HepG2 (cell line): Measurements from ENCODE around the gene ARHGAP10. TPM values are rescaled to one million over a fixed set of nuclear protein-coding genes. Genes with fewer than 3 reads are reported as not detected.

Source experiments
- ATAC-seq: fragments of 200-7000 bp; cut with Tn5 transposase; 3 replicates; pipeline ENCODE4 v1.9.1; 2020; ENCODE audit warnings: mild to moderate bottlenecking, moderate library complexity
- BruUV-seq: library from RNA; stranded (reverse); fragments of 400-500 nt; replicated peaks from 2 replicates; lab custom pipeline; 2021; lab: Mats Ljungman, UMichigan
- CTCF ChIA-PET: fragments of 300-600 bp; formaldehyde crosslinking; extraction: SDS; loops from one replicate; lab custom pipeline; 2021; ENCODE audit warnings: low total read pairs, inconsistent platforms, low intra/inter-chr PET ratio; lab: Yijun Ruan, JAX
- POLR2A ChIA-PET: fragments of 350-600 bp; sonication (Branson Sonifier 250); formaldehyde crosslinking; loops from one replicate; lab custom pipeline; 2020; ENCODE audit warnings: antibody characterized with exemption, inconsistent platforms; lab: Yijun Ruan, JAX
- DNase-seq: peaks from one replicate; pipeline ENCODE4 v3.0.0-alpha.2; 2015; ENCODE audit warnings: low spot score
- FAIRE-seq: peaks from 3 replicates; lab custom pipeline; 2011; peaks lifted over from hg19 to GRCh38; lab: Jason Lieb, UNC
- H2AFZ ChIP-seq: one replicate; pipeline ENCODE4 v1.6.1; 2011; ENCODE audit warnings: low read length, inconsistent platforms
- H3K27ac ChIP-seq: fragments of 300-600 bp; 3 replicates; pipeline ENCODE4 v1.8.0; 2011; ENCODE audit warnings: mixed run types, mild to moderate bottlenecking, mixed read lengths, low read length, inconsistent platforms; ENCODE audit not compliant: insufficient read depth; ENCODE audit errors: extremely low read length
- H3K27me3 ChIP-seq, 2 experiments: fragments of 200-600 bp in 1 of 2; 2 replicates in 1 of 2; 3 replicates in 1 of 2; pipeline versions ENCODE4 v1.6.0 to v1.8.0; 2011; ENCODE audit warnings: low read length in 2 of 2, mild to moderate bottlenecking in 2 of 2, moderate library complexity in 2 of 2, inconsistent platforms in 1 of 2; ENCODE audit not compliant: insufficient read depth in 2 of 2, control insufficient read depth in 1 of 2
- H3K36me3 ChIP-seq, 2 experiments: fragments of 200-600 bp in 1 of 2; replicated peaks in 1 of 2; 2 replicates in 1 of 2; 3 replicates in 1 of 2; pipeline versions ENCODE4 v1.5.1 to v1.8.0; 2011; ENCODE audit warnings: low read length in 2 of 2, inconsistent platforms in 1 of 2; ENCODE audit not compliant: insufficient read depth in 2 of 2, control insufficient read depth in 1 of 2
- H3K4me1 ChIP-seq: 2 replicates; pipeline ENCODE4 v1.5.1; 2012; ENCODE audit warnings: low read length, inconsistent platforms; ENCODE audit not compliant: insufficient read depth
- H3K4me2 ChIP-seq: 2 replicates; pipeline ENCODE4 v1.6.0; 2011; ENCODE audit warnings: low read depth, low read length, inconsistent platforms
- H3K4me3 ChIP-seq, 3 experiments: fragments of 200-600 bp in 1 of 3; sonication (generic), shearing (Covaris generic) in 1 of 3; replicated peaks in 1 of 3; 2 replicates each; pipeline ENCODE4 v1.5.1; 2011 to 2016; ENCODE audit warnings: low read length in 3 of 3, inconsistent platforms in 2 of 3, low read depth in 2 of 3, mild to moderate bottlenecking in 2 of 3, control low read depth in 1 of 3, mixed read lengths in 1 of 3; ENCODE audit not compliant: insufficient read depth in 1 of 3
- H3K79me2 ChIP-seq: one replicate; pipeline ENCODE4 v1.6.1; 2011; ENCODE audit warnings: low read length, inconsistent platforms; ENCODE audit not compliant: insufficient read depth
- H3K9ac ChIP-seq: 2 replicates; pipeline ENCODE4 v1.6.0; 2011; ENCODE audit warnings: mild to moderate bottlenecking, low read depth, low read length, inconsistent platforms; ENCODE audit not compliant: insufficient read depth
- H3K9me3 ChIP-seq: 2 replicates; pipeline ENCODE4 v1.5.1; 2012; ENCODE audit warnings: mild to moderate bottlenecking, low read length
- H4K20me1 ChIP-seq: 2 replicates; pipeline ENCODE4 v1.6.0; 2011; ENCODE audit warnings: inconsistent platforms, mild to moderate bottlenecking, low read length, moderate library complexity; ENCODE audit not compliant: insufficient read depth
- CBX1 ChIP-seq: IDR thresholded peaks from one replicate; pipeline ENCODE4 v1.6.1; 2016; ENCODE audit warnings: antibody characterized with exemption, low read depth
- DMAP1 ChIP-seq: IDR thresholded peaks from 2 replicates; pipeline ENCODE4 v1.6.1; 2016
- FIP1L1 ChIP-seq: fragments of 200-400 bp; formaldehyde crosslinking; IDR thresholded peaks from 2 replicates; pipeline ENCODE4 v1.6.1; 2018; ENCODE audit warnings: low read depth, mild to moderate bottlenecking, low read length, moderate library complexity, borderline replicate concordance; ENCODE audit not compliant: insufficient read depth
- IRF2 ChIP-seq: IDR thresholded peaks from 2 replicates; pipeline ENCODE4 v1.6.1; 2018; ENCODE audit warnings: missing genetic modification reagents, missing compliant biosample characterization
- MYNN ChIP-seq: sonication (generic); formaldehyde crosslinking; IDR thresholded peaks from 2 replicates; pipeline ENCODE4 v1.4.0; 2020; ENCODE audit warnings: mild to moderate bottlenecking, low read depth, missing genetic modification reagents
- NR2C2 ChIP-seq: sonication (generic); formaldehyde crosslinking; IDR thresholded peaks from 2 replicates; pipeline ENCODE4 v1.4.0; 2020; ENCODE audit warnings: missing genetic modification reagents, mild to moderate bottlenecking, moderate library complexity, borderline replicate concordance
- NR2F1 ChIP-seq, 2 experiments: fragments of 450-650 bp in 1 of 2; formaldehyde crosslinking in 1 of 2; IDR thresholded peaks; 2 replicates each; pipeline versions ENCODE4 v1.5.0 to v1.6.1; 2016 to 2020; ENCODE audit warnings: mild to moderate bottlenecking in 1 of 2, missing compliant biosample characterization in 1 of 2, missing genetic modification reagents in 1 of 2, moderate library complexity in 1 of 2
- PLRG1 ChIP-seq: fragments of 450-650 bp; conservative IDR thresholded peaks from 2 replicates; pipeline ENCODE4 v1.6.1; 2016
- ZFP37 ChIP-seq: sonication (generic); formaldehyde crosslinking; IDR thresholded peaks from 2 replicates; pipeline ENCODE4 v1.4.0; 2020; ENCODE audit warnings: missing genetic modification reagents, borderline replicate concordance
- WGBS: methylation state at CpG from one replicate; pipeline ENCODE4 v1.1.6; 2017; ENCODE audit warnings: low lambda C conversion rate; 5-methylcytosine and 5-hydroxymethylcytosine counted together
- in situ Hi-C: cut with HindIII; loops from 2 replicates; pipeline ENCODE4 v1.10.0; 2017; ENCODE audit warnings: low pct_unique_long_range_greater_than_20kb; ENCODE audit not compliant: extremely low pct_ligation_motif_present
- intact Hi-C: fragments of 100-400 bp; cut with micrococcal nuclease; formaldehyde crosslinking; loops from one replicate; pipeline ENCODE4 v1.10.0; 2022; ENCODE audit not compliant: unreplicated experiment
- polyA plus RNA-seq, 8 experiments: library from polyadenylated mRNA; depleted of rRNA in 3 of 8; stranded (reverse) in 7 of 8; unstranded in 1 of 8; fragments of >200 nt; fragmentation: Illumina TruSeq in 4 of 8; extraction: Trizol in 4 of 8; gene quantifications; 2 replicates each; pipeline versions ENCODE4 v1.2.1 to v1.2.3, GENCODE V29; 2011 to 2016; ENCODE audit warnings: low read depth in 4 of 8, missing spikeins in 1 of 8, mixed read lengths in 1 of 8; ENCODE audit not compliant: insufficient read depth in 1 of 8
- total RNA-seq, 5 experiments: library from RNA; depleted of rRNA; stranded (reverse); fragments of >200 nt; fragmentation: Illumina TruSeq; extraction: Trizol; gene quantifications; 2 replicates each; pipeline ENCODE4 v1.2.3, GENCODE V29; 2016; ENCODE audit warnings: low read depth in 1 of 5
- TF ChIP-seq, protein P1 (sequence below): sonication (generic); formaldehyde crosslinking; conservative IDR thresholded peaks from 2 replicates; pipeline ENCODE4 v1.4.0; 2020; ENCODE audit warnings: mild to moderate bottlenecking, missing genetic modification reagents, moderate library complexity
- TF ChIP-seq, protein P2 (sequence below): sonication (generic); formaldehyde crosslinking; IDR thresholded peaks from 2 replicates; pipeline ENCODE4 v1.9.0; 2022; ENCODE audit warnings: low read depth, missing genetic modification reagents
- TF ChIP-seq, protein P3 (sequence below): sonication (generic); formaldehyde crosslinking; IDR thresholded peaks from 2 replicates; pipeline ENCODE4 v1.5.0; 2020; ENCODE audit warnings: missing genetic modification reagents, mild to moderate bottlenecking, borderline replicate concordance
- TF ChIP-seq, protein P4 (sequence below): sonication (generic); formaldehyde crosslinking; IDR thresholded peaks from 2 replicates; pipeline ENCODE4 v1.8.1; 2023; ENCODE audit warnings: mild to moderate bottlenecking, missing genetic modification reagents, borderline replicate concordance
- TF ChIP-seq, protein P5 (sequence below): sonication (generic); formaldehyde crosslinking; IDR thresholded peaks from 2 replicates; pipeline ENCODE4 v1.5.1; 2020; ENCODE audit warnings: mild to moderate bottlenecking, missing genetic modification reagents, moderate library complexity

Gene ARHGAP10
- total and polyA plus RNA-seq, 2 of the 13 experiments (the other 11 are each of a cell fraction or from before 2014, with no cell fraction given) = 0.45 to 1.6 TPM

DNA sequence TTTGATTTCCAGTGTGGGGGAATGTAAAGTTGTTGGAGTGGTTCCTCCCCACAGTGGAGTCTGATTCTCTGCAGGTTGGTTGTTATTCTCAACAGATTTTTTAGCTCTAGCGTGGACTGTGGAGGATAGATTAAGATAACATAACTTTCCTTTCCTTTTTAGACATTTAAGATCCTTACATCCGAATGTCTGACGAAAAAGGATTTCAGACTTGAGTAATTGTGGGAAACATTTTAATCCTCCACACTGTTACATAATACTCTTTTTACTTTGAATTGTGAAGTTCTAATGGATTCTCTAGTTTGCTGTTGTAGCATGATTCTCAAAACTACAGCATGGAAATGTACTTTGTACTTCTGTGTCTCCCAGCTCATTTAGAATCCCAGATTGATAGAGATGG lies 107.8 kb downstream of the ARHGAP10 start:
- Histone ChIP-seq H3K9me3 (no peaks in the 10 kb centered on the region), H3K4me3 (no peak overlapping the region), H3K79me2 (no peaks in the 10 kb centered on the region), H3K4me2 (no peak overlapping the region), H3K27ac (no peak overlapping the region), H2AFZ (no peak overlapping the region), H3K36me3 (no peaks in the 10 kb centered on the region), H4K20me1 (no peaks in the 10 kb centered on the region), H3K4me1 (no peaks in the 10 kb centered on the region), H3K9ac (no peak overlapping the region), H3K27me3 (no peaks in the 10 kb centered on the region)
- ATAC-seq (no peak), FAIRE-seq (no peak), DNase-seq (no peak)
- CTCF ChIA-PET = no interaction called here
- intact Hi-C loops = no loop called here
- in situ Hi-C loops = no loop called here
- no TSS peak for BruUV-seq
- WGBS = 79% methylated on average over 3 of the region's 3 CpGs
- POLR2A ChIA-PET = no interaction called here
- no peak for TF ChIP-seq MYNN (CRISPR knock-in tag)
- TF ChIP-seq ZFP37 (CRISPR knock-in tag) = no peak
- TF ChIP-seq DMAP1 = no peak
- TF ChIP-seq, protein P1, sequence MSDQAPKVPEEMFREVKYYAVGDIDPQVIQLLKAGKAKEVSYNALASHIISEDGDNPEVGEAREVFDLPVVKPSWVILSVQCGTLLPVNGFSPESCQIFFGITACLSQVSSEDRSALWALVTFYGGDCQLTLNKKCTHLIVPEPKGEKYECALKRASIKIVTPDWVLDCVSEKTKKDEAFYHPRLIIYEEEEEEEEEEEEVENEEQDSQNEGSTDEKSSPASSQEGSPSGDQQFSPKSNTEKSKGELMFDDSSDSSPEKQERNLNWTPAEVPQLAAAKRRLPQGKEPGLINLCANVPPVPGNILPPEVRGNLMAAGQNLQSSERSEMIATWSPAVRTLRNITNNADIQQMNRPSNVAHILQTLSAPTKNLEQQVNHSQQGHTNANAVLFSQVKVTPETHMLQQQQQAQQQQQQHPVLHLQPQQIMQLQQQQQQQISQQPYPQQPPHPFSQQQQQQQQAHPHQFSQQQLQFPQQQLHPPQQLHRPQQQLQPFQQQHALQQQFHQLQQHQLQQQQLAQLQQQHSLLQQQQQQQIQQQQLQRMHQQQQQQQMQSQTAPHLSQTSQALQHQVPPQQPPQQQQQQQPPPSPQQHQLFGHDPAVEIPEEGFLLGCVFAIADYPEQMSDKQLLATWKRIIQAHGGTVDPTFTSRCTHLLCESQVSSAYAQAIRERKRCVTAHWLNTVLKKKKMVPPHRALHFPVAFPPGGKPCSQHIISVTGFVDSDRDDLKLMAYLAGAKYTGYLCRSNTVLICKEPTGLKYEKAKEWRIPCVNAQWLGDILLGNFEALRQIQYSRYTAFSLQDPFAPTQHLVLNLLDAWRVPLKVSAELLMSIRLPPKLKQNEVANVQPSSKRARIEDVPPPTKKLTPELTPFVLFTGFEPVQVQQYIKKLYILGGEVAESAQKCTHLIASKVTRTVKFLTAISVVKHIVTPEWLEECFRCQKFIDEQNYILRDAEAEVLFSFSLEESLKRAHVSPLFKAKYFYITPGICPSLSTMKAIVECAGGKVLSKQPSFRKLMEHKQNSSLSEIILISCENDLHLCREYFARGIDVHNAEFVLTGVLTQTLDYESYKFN (CRISPR knock-in tag) = no peak
- no peak for TF ChIP-seq IRF2
- no peak for TF ChIP-seq NR2F1 (CRISPR knock-in tag; IDR thresholded peaks at IDR 0.05)
- TF ChIP-seq, protein P2, sequence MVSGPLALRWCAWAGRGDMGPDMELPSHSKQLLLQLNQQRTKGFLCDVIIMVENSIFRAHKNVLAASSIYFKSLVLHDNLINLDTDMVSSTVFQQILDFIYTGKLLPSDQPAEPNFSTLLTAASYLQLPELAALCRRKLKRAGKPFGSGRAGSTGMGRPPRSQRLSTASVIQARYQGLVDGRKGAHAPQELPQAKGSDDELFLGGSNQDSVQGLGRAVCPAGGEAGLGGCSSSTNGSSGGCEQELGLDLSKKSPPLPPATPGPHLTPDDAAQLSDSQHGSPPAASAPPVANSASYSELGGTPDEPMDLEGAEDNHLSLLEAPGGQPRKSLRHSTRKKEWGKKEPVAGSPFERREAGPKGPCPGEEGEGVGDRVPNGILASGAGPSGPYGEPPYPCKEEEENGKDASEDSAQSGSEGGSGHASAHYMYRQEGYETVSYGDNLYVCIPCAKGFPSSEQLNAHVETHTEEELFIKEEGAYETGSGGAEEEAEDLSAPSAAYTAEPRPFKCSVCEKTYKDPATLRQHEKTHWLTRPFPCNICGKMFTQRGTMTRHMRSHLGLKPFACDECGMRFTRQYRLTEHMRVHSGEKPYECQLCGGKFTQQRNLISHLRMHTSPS (CRISPR knock-in tag) = no peak
- TF ChIP-seq CBX1 = no peak
- TF ChIP-seq, protein P3, sequence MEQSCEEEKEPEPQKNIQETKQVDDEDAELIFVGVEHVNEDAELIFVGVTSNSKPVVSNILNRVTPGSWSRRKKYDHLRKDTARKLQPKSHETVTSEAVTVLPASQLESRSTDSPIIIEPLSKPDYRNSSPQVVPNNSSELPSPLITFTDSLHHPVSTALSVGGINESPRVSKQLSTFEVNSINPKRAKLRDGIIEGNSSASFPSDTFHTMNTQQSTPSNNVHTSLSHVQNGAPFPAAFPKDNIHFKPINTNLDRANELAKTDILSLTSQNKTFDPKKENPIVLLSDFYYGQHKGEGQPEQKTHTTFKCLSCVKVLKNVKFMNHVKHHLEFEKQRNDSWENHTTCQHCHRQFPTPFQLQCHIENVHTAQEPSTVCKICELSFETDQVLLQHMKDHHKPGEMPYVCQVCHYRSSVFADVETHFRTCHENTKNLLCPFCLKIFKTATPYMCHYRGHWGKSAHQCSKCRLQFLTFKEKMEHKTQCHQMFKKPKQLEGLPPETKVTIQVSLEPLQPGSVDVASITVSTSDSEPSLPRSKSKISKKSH (CRISPR knock-in tag) = no peak
- no peak for TF ChIP-seq NR2C2
- TF ChIP-seq FIP1L1 = no peak
- TF ChIP-seq, protein P4, sequence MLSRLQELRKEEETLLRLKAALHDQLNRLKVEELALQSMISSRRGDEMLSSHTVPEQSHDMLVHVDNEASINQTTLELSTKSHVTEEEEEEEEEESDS (CRISPR knock-in tag) = no peak
- TF ChIP-seq PLRG1 = no peak
- TF ChIP-seq, protein P5, sequence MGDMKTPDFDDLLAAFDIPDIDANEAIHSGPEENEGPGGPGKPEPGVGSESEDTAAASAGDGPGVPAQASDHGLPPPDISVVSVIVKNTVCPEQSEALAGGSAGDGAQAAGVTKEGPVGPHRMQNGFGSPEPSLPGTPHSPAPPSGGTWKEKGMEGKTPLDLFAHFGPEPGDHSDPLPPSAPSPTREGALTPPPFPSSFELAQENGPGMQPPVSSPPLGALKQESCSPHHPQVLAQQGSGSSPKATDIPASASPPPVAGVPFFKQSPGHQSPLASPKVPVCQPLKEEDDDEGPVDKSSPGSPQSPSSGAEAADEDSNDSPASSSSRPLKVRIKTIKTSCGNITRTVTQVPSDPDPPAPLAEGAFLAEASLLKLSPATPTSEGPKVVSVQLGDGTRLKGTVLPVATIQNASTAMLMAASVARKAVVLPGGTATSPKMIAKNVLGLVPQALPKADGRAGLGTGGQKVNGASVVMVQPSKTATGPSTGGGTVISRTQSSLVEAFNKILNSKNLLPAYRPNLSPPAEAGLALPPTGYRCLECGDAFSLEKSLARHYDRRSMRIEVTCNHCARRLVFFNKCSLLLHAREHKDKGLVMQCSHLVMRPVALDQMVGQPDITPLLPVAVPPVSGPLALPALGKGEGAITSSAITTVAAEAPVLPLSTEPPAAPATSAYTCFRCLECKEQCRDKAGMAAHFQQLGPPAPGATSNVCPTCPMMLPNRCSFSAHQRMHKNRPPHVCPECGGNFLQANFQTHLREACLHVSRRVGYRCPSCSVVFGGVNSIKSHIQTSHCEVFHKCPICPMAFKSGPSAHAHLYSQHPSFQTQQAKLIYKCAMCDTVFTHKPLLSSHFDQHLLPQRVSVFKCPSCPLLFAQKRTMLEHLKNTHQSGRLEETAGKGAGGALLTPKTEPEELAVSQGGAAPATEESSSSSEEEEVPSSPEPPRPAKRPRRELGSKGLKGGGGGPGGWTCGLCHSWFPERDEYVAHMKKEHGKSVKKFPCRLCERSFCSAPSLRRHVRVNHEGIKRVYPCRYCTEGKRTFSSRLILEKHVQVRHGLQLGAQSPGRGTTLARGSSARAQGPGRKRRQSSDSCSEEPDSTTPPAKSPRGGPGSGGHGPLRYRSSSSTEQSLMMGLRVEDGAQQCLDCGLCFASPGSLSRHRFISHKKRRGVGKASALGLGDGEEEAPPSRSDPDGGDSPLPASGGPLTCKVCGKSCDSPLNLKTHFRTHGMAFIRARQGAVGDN = no peak
